ENCODE results near the gene WDR54. TPM values are rescaled to one million over a fixed set of nuclear protein-coding genes. Genes with fewer than 3 reads are reported as not detected.
"Not testable (repeated sequence)": the region's sequence is repeated elsewhere in the genome, so short reads cannot be mapped to it uniquely, and the experiment has no call there.

Gene WDR54
- total and polyA plus RNA-seq, 4 donors: 1.7 to 4.2 (median 3.1) TPM

DNA sequence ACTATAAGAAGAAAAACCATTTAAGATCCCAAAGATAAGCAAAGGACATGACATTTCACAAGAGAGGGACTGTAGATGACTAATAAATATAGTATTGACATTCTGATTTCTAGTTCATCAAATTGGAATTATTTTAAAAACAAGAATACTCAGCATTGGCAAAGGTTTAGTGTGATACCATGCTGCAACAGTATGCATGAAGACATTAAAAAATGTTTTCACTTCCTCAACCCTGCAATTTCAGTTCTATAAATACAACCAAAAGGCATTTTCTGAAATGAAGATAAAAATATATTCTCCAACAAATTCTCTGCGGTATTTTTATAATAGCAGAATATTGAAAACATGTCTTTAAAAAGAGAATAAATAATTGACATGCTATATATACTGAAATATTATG is 2.2 kb upstream of the WDR54 start:
- Histone ChIP-seq H3K4me1 (ENCODE audit: control insufficient read depth in 4 of 4, insufficient read depth in 4 of 4, low read length in 3 of 4) (peaks cover 7 to 23% (median 18%) of the 10 kb centered on the region in 4 donors), H3K9me3 (ENCODE audit: control insufficient read depth in 4 of 4, low read length in 3 of 4) (no peaks in the 10 kb centered on the region), H3K27ac (ENCODE audit: low read depth in 1 of 2, low read length in 2 of 2) (no peak overlapping the region), H3K9ac (ENCODE audit: low read depth in 1 of 2, low read length in 2 of 2) (no peak overlapping the region), H3K27me3 (ENCODE audit: control insufficient read depth in 4 of 4, insufficient read depth in 4 of 4, low read length in 3 of 4) (peaks cover 0 to 7% (median 0%) of the 10 kb centered on the region in 4 donors), H3K36me3 (ENCODE audit: control insufficient read depth in 4 of 4, insufficient read depth in 3 of 4, low read depth in 1 of 4, low read length in 3 of 4) (no peaks in the 10 kb centered on the region), H3K4me3 (ENCODE audit: low read depth in 1 of 3, low read length in 3 of 3) (no peak overlapping the region)
- WGBS: 92% methylated on average over 1 of the region's 1 CpG
- TF ChIP-seq FOXA1 (IDR thresholded peaks at IDR 0.05): no peak
- TF ChIP-seq YY1 (IDR thresholded peaks at IDR 0.05): no peak
- TF ChIP-seq, protein P1, sequence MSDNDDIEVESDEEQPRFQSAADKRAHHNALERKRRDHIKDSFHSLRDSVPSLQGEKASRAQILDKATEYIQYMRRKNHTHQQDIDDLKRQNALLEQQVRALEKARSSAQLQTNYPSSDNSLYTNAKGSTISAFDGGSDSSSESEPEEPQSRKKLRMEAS (IDR thresholded peaks at IDR 0.05): no peak
- TF ChIP-seq TAF1 (conservative IDR thresholded peaks at IDR 0.05): no peak
- TF ChIP-seq, protein P2, sequence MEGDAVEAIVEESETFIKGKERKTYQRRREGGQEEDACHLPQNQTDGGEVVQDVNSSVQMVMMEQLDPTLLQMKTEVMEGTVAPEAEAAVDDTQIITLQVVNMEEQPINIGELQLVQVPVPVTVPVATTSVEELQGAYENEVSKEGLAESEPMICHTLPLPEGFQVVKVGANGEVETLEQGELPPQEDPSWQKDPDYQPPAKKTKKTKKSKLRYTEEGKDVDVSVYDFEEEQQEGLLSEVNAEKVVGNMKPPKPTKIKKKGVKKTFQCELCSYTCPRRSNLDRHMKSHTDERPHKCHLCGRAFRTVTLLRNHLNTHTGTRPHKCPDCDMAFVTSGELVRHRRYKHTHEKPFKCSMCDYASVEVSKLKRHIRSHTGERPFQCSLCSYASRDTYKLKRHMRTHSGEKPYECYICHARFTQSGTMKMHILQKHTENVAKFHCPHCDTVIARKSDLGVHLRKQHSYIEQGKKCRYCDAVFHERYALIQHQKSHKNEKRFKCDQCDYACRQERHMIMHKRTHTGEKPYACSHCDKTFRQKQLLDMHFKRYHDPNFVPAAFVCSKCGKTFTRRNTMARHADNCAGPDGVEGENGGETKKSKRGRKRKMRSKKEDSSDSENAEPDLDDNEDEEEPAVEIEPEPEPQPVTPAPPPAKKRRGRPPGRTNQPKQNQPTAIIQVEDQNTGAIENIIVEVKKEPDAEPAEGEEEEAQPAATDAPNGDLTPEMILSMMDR (IDR thresholded peaks at IDR 0.05; ENCODE audit: low read depth, low read length, missing input control): no peak
- TF ChIP-seq EGR1 (IDR thresholded peaks at IDR 0.05; ENCODE audit: low read depth in 2 of 2): no peak
- no peak for TF ChIP-seq SP1 (IDR thresholded peaks at IDR 0.05)
- no peak for TF ChIP-seq RXRA (IDR thresholded peaks at IDR 0.05)
- no peak for TF ChIP-seq NR2F2 (IDR thresholded peaks at IDR 0.05)
- TF ChIP-seq, protein P3, sequence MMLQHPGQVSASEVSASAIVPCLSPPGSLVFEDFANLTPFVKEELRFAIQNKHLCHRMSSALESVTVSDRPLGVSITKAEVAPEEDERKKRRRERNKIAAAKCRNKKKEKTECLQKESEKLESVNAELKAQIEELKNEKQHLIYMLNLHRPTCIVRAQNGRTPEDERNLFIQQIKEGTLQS (IDR thresholded peaks at IDR 0.05): no peak
- no peak for TF ChIP-seq GABPA (IDR thresholded peaks at IDR 0.05 in 1 of 2, conservative IDR thresholded peaks at IDR 0.05 in 1 of 2)
- TF ChIP-seq, protein P4, sequence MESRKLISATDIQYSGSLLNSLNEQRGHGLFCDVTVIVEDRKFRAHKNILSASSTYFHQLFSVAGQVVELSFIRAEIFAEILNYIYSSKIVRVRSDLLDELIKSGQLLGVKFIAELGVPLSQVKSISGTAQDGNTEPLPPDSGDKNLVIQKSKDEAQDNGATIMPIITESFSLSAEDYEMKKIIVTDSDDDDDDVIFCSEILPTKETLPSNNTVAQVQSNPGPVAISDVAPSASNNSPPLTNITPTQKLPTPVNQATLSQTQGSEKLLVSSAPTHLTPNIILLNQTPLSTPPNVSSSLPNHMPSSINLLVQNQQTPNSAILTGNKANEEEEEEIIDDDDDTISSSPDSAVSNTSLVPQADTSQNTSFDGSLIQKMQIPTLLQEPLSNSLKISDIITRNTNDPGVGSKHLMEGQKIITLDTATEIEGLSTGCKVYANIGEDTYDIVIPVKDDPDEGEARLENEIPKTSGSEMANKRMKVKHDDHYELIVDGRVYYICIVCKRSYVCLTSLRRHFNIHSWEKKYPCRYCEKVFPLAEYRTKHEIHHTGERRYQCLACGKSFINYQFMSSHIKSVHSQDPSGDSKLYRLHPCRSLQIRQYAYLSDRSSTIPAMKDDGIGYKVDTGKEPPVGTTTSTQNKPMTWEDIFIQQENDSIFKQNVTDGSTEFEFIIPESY (IDR thresholded peaks at IDR 0.05): no peak
- no peak for TF ChIP-seq FOXA2 (IDR thresholded peaks at IDR 0.05)
- no peak for DNase-seq (ENCODE audit: low spot score)

- no peak overlapping the region for H3K27ac ChIP-seq (ENCODE audit: low read depth in 1 of 2, low read length in 2 of 2)
- DNase-seq (ENCODE audit: low spot score): no peak
- H3K4me1 ChIP-seq (ENCODE audit: control insufficient read depth in 4 of 4, insufficient read depth in 4 of 4, low read length in 3 of 4): peaks cover 7 to 24% (median 15%) of the 10 kb centered on the region in 4 donors
- WGBS: 82% methylated on average over 2 of the region's 2 CpGs
- H3K9ac ChIP-seq (ENCODE audit: low read depth in 1 of 2, low read length in 2 of 2): no peak overlapping the region
- peaks cover 0 to 7% (median 0%) of the 10 kb centered on the region in 4 donors for H3K27me3 ChIP-seq (ENCODE audit: control insufficient read depth in 4 of 4, insufficient read depth in 4 of 4, low read length in 3 of 4)
- H3K9me3 ChIP-seq (ENCODE audit: control insufficient read depth in 4 of 4, low read length in 3 of 4): no peaks in the 10 kb centered on the region
- TF ChIP-seq FOXA2 (IDR thresholded peaks at IDR 0.05) (no peak), REST (IDR thresholded peaks at IDR 0.05) (no peak), GABPA (IDR thresholded peaks at IDR 0.05 in 1 of 2, conservative IDR thresholded peaks at IDR 0.05 in 1 of 2) (no peak), FOXA1 (IDR thresholded peaks at IDR 0.05) (no peak), RAD21 (IDR thresholded peaks at IDR 0.05) (no peak), NR2F2 (IDR thresholded peaks at IDR 0.05) (no peak), JUND (IDR thresholded peaks at IDR 0.05) (no peak), EGR1 (IDR thresholded peaks at IDR 0.05; ENCODE audit: low read depth in 2 of 2) (no peak), YY1 (IDR thresholded peaks at IDR 0.05) (no peak), RXRA (IDR thresholded peaks at IDR 0.05) (no peak)
- TF ChIP-seq, protein P1 (IDR thresholded peaks at IDR 0.05): no peak
- TF ChIP-seq, protein P2 (IDR thresholded peaks at IDR 0.05; ENCODE audit: low read depth, low read length, missing input control): no peak
- no peaks in the 10 kb centered on the region for H3K36me3 ChIP-seq (ENCODE audit: control insufficient read depth in 4 of 4, insufficient read depth in 3 of 4, low read depth in 1 of 4, low read length in 3 of 4)
- no peak overlapping the region for H3K4me3 ChIP-seq (ENCODE audit: low read depth in 1 of 3, low read length in 3 of 3)
These were observed 1.5 kb upstream of the WDR54 start for GRCh38 chr2:74420006-74420405.

DNA sequence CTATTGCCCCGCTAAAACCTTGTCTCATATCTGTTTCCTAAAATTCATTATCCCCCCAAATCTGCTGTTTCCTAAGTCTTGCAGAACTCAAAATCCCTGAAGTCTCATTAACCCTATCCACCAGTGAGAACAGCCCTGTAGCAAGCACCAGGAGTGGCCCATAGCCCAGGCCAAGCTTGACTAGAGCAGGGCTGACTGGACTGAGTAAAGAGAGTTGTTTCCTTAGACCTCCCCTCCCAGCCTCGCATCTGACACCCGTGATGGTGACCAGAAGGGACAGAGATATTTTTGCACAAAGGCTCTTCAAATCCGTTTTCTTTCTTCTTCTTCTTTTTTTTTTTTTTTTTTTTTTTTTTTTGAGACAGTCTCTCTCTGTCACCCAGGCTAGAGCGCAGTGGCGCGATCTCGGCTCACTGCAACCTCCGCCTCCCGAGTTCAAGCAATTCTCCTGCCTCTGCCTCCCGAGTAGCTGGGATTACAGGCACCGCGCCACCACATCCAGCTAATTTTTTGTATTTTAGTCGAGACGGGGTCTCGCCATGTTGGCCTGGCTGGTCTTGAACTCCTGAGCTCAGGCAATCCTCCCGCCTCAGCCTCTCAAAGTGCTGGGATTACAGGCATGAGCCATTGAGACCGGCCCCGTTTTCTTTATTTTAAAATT is 957 bp upstream of the WDR54 start:
- not testable (repeated sequence) for H3K27ac ChIP-seq (ENCODE audit: low read depth in 1 of 2, low read length in 2 of 2); H3K27me3 ChIP-seq (ENCODE audit: control insufficient read depth in 4 of 4, insufficient read depth in 4 of 4, low read length in 3 of 4); H3K9me3 ChIP-seq (ENCODE audit: control insufficient read depth in 4 of 4, low read length in 3 of 4); H3K36me3 ChIP-seq (ENCODE audit: control insufficient read depth in 4 of 4, insufficient read depth in 3 of 4, low read depth in 1 of 4, low read length in 3 of 4); H3K9ac ChIP-seq (ENCODE audit: low read depth in 1 of 2, low read length in 2 of 2); DNase-seq (ENCODE audit: low spot score); H3K4me3 ChIP-seq (ENCODE audit: low read depth in 1 of 3, low read length in 3 of 3)
- peaks cover 7 to 18% (median 10%) of the 10 kb centered on the region in 4 donors for H3K4me1 ChIP-seq (ENCODE audit: control insufficient read depth in 4 of 4, insufficient read depth in 4 of 4, low read length in 3 of 4)
- 80% methylated on average over 19 of the region's 19 CpGs for WGBS

Data from liver (tissue), 9 donors.